Kidney glomerular epithelial cell (primary cell): ENCODE data around the gene ATP23.
A peak's percentile ranks its signal among the peaks of the same experiment; 100 is the strongest.

Experiments used
- DNase-seq: peaks from one replicate; lab custom pipeline; 2025; lab: John Stamatoyannopoulos, UW

The ATP23 gene

GRCh38 chr12:57941165-57941894 is at the start of gene ATP23:
ATP23 (plus strand) TSS chr12:57941567; CDS start chr12:57941702, 135 bp downstream.
- peak; percentile 89 for DNase-seq

GRCh38 chr12:57892232-57892972 is 49.0 kb upstream of the ATP23 start:
- no peak for DNase-seq

GRCh38 chr12:57893431-57894353 is 47.7 kb upstream of the ATP23 start:
- DNase-seq = peak; percentile 41

- no peak for DNase-seq
Measured at GRCh38 chr12:57894399-57895292, 46.7 kb upstream of the ATP23 start.

- DNase-seq = no peak
Measured at GRCh38 chr12:57895389-57896114, 45.8 kb upstream of the ATP23 start.

GRCh38 chr12:57896115-57896433 is 45.3 kb upstream of the ATP23 start:
- DNase-seq = no peak

GRCh38 chr12:57896434-57897201 is 44.7 kb upstream of the ATP23 start:
- peak; percentile 53 for DNase-seq

- no peak for DNase-seq
Measured at GRCh38 chr12:57897286-57897974, 43.9 kb upstream of the ATP23 start.

- DNase-seq = no peak
Measured at GRCh38 chr12:57898308-57898970, 42.9 kb upstream of the ATP23 start.

GRCh38 chr12:57899010-57899662 is 42.2 kb upstream of the ATP23 start:
- DNase-seq = peak; percentile 17

GRCh38 chr12:57902478-57902969 is 38.8 kb upstream of the ATP23 start:
- peak; percentile 2 for DNase-seq

- DNase-seq = no peak
Measured at GRCh38 chr12:57904426-57904825, 36.9 kb upstream of the ATP23 start.

- peak; percentile 89 for DNase-seq
Measured at GRCh38 chr12:57904848-57905811, 36.2 kb upstream of the ATP23 start.

GRCh38 chr12:57905812-57906475 is 35.4 kb upstream of the ATP23 start:
- DNase-seq = no peak

GRCh38 chr12:57906821-57907220 is 34.5 kb upstream of the ATP23 start:
- no peak for DNase-seq

GRCh38 chr12:57907281-57907680 is 34.1 kb upstream of the ATP23 start:
- no peak for DNase-seq
